Esophagus muscularis mucosa (tissue), 4 donors: Measurements from ENCODE around the gene PRKN.

Source experiments
- EP300 ChIP-seq: sonication (generic); formaldehyde crosslinking; IDR thresholded peaks from one replicate; pipeline ENCODE4 v1.6.1; 2017; ENCODE audit warnings: antibody characterized with exemption
- POLR2AphosphoS5 ChIP-seq, 2 donors: sonication (generic); formaldehyde crosslinking; IDR thresholded peaks; one replicate each; pipeline ENCODE4 v1.6.1; 2017; ENCODE audit warnings: antibody characterized with exemption in 2 of 2
- TF ChIP-seq, protein P1 (sequence below), 3 experiments: fragments of 200-600 bp in 2 of 3; fragments of 450-650 bp in 1 of 3; sonication (generic) in 2 of 3; IDR thresholded peaks; one replicate each; pipeline ENCODE4 v1.5.1; 2017 to 2019; ENCODE audit warnings: antibody characterized with exemption in 3 of 3, mild to moderate bottlenecking in 2 of 3, moderate library complexity in 1 of 3

DNA sequence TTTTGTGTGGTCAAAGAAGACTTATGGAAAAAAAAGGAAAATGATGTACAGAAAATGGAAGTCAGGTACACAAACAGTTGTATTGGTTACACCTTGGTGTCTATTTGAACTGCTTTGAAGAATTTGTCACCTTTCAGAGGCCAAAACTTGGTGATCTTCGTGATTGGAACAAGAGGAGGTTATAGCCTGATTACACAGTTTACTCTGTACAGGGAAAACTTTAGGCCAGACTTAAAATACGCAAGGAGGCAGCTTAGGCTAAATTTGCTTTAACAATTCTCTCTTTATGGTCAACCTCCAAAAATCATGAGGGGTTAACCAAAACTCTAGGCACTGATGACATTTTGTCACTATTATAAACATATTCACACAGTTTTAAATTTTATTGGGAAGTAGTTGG, 353.7 kb downstream of the PRKN start:
- TF ChIP-seq, protein P1, sequence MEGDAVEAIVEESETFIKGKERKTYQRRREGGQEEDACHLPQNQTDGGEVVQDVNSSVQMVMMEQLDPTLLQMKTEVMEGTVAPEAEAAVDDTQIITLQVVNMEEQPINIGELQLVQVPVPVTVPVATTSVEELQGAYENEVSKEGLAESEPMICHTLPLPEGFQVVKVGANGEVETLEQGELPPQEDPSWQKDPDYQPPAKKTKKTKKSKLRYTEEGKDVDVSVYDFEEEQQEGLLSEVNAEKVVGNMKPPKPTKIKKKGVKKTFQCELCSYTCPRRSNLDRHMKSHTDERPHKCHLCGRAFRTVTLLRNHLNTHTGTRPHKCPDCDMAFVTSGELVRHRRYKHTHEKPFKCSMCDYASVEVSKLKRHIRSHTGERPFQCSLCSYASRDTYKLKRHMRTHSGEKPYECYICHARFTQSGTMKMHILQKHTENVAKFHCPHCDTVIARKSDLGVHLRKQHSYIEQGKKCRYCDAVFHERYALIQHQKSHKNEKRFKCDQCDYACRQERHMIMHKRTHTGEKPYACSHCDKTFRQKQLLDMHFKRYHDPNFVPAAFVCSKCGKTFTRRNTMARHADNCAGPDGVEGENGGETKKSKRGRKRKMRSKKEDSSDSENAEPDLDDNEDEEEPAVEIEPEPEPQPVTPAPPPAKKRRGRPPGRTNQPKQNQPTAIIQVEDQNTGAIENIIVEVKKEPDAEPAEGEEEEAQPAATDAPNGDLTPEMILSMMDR (IDR thresholded peaks at IDR 0.05): no peak
- no peak for TF ChIP-seq POLR2AphosphoS5 (IDR thresholded peaks at IDR 0.05)
- no peak for TF ChIP-seq EP300
